HG03575 (cell line): Measurements from ENCODE around the gene CFAP46.

Experiments used
- ATAC-seq: cut with Tn5 transposase; IDR thresholded peaks from one replicate; pipeline ENCODE4 v1.9.1; 2021; ENCODE audit not compliant: unreplicated experiment, insufficient number of reproducible peaks, low FRiP score; ENCODE audit errors: extremely low read depth

Gene CFAP46

DNA sequence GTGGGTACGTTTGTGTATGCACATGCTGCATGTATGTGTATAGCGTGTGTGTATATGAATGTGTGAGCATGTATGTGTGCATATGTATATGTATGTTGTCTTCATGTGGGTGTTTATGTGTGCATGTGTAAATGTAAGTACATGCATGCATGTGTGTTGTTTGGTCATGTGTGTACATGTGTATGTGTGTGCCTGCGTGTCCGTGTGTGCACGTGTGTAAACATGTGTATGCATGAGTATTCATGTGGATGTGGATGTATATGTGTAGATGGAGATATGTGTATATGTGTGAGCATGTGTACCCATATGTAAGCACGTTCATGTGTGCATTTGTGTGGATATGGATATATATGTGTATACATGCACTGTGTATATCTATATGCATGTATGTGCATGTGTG lies 5.5 kb upstream of the CFAP46 start:
- no peak for ATAC-seq

DNA sequence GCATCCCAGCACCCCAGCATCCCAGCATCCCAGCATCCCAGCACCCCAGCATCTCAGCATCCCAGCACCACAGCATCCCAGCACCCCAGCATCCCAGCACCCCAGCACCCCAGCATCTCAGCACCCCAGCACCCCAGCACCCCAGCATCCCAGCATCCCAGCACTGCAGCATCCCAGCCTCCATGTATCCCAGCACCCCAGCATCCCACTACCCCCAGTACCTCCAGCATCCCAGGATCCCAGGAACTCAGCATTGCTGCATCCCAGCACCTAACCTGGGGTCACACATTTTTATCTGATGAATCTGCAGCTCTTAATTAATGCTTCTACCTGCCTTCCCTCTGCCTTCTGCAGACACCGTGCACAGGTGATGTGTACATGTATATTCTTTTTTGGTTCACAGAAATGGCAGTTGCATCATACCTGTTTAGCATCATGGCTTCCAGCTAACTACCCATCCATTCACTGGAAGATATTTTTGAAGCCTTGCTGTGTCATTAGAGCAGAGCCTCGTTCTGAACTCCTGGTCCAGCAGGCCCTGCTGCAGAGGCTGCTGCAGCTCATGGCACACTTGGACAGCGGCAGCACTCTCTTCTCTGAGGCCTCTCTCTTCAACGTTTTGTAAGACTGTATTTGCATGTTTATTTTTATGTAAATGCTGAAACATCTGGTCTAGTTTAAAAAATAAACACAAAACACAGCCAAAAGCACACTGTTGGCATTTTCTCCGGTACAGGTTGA lies 4.6 kb upstream of the CFAP46 start:
- no peak for ATAC-seq

DNA sequence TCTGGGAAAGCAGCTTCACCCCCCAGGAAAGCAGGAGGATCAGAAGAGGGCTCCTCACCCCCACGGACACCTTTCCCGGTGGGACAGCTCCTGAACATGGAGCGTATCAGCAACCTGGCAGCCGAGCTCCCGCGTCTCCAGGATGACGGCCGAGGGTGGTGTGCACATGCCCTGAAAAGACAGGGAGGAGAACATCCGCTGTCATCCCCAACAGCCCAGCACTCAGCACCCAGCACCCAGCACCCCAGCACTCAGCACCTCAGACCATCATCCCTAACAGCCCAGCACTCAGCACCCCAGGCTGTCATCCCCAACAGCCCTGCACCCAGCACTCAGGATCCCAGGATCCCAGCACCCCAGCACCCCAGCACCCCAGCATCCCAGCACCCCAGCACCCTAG lies 3.9 kb upstream of the CFAP46 start:
- no peak for ATAC-seq

- no peak for ATAC-seq
Measured at GRCh38 chr10:132945894-132946255, 3.5 kb upstream of the CFAP46 start.

DNA sequence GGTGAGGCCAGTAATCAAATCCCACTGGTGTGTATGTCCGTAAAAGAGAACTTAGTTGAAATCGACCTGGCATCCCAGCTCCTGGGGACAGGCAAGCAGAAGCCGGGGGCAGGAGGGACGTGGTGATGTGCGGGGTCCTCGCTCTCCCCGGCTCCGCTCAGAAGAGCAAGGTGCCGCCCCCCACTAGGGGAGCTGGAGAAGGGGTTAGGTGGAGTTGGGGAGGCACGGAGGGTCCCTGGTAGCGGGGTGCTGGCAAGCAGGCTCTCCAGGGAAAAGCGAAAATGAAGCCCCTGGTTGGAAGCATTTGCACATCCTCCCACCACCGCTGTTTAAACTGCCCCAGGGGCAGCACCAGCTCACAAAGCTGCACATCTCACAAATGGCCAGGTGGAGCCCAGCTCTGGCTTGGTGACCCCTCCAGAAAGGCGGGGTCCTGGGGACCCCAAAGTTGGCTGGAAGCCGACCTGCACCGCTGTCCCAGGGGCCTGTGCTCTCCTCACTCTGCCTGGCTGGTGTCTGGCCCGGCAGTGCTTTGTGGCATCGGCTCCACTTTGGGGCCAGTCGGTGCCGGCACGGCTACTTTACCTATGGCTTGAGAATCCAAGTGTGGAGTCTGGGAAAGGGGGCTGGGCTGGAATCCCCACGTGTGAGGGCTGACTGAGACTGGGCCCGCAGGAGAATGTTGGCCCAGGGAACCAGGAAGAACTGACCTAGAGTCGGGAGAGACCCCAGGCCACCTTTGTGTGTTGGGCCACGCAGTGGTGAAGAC lies 2.9 kb upstream of the CFAP46 start:
- ATAC-seq: no peak

DNA sequence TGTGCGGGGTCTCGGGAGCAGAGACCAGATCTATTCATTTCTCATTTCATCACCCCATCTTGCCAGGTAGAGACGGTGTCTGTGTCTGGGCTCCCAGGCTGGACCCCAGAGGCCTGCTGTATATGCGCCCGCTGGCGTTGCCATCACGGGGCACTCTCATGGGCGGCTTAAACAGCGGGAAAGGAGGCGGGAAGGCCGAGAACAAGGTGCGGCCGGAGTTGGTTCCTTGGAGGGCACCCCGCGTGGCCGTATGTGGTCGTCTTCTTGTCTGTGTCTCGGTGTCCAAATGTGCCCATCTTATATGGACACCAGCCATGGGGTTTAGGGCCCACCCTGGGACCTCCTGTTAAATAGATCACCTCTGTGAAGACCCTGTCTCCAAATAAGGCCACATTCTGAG lies 2.1 kb upstream of the CFAP46 start:
- ATAC-seq: no peak

DNA sequence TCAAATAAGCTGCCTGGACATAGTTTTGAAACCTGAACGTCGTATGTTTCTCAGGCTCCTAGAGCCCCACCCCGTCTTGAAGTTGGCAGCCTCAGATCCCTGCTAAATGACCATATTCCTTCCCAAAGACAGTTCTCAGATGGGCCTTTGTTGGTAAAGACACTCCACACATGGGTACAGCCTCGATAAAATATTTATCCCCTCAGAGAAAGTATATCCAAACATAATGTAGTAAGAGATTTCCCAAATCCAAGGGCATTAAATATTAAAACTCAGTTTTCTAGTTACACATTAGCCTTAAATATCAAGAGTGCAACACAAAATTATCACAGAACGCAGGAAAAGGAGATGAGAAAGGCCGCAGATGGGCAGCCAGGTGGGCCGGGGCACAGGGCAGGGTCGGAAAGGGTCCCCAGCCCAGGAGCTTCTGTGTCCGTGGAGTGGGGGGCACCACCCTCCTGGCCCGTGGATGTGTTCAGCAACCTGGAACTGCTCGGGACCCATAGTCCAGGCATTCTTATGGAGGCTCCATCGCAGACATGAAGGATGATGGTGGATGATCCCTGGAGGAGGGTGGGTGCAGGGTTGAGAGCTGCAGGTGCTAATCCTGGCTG lies 1.5 kb upstream of the CFAP46 start:
- no peak for ATAC-seq

DNA sequence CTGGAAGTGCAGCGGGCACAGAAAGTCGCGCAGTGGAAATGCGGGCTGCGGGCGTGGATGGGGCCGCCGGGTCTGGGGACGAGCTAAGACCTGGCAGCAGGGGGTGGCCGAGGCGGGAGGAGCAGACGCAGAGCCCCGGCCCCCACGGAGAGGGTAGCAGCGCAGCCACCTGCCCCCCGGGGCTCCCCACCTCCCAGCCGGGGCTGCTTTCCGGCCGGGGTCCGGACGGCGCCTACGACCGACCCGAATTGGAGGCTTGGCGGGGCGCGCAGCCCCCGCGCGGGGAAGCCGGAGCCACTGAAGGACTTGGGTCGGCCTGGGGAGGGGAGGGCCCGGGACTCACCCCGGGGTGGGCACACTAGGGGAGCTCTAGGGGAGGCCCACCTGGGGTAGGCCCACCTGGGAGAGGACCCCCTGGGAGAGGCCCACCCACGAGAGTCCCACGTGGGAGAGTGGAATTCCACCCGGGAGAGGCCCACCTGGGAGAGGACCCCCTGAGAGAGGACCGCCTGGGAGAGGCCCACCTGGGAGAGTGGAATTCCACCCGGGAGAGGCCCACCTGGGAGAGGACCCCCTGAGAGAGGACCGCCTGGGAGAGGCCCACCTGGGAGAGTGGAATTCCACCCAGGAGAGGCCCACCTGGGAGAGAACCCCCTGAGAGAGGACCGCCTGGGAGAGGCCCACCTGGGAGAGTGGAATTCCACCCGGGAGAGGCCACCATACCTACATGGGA lies 854 bp upstream of the CFAP46 start:
- ATAC-seq: no peak

- ATAC-seq: no peak
Measured at GRCh38 chr10:132941640-132942051, 724 bp downstream of the CFAP46 start.

- no peak for ATAC-seq
Measured at GRCh38 chr10:132940791-132941465, 1.4 kb downstream of the CFAP46 start.

GRCh38 chr10:132939957-132940790 lies 2.2 kb downstream of the CFAP46 start:
- no peak for ATAC-seq

DNA sequence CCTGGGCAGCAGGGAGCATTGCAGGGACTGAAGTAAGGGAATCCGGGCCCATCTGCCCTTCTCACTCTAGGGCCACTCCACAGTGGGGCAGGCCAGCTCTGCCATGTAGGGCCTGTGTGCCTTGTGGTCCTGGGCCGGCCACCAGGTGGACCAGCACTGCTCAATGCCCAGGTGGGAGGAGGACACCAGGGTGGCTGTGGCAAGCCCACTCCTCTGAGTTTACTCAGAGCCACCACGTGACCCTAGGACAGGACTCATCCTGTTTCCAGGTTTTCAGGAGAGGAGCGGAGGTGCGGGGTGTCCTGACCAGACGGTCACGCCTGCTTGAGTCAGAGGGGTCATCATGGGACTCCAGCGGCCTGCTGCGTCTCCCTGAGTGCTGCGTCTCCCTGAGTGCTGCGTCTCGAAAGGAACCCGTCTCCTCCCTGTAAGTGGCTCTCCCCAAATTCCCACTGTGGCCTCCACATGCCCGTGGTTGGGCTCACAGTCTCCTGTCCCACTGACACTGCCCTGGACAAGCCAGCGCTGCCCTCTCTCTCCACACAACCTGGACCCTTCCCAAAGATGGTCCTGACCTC lies 2.9 kb downstream of the CFAP46 start:
- no peak for ATAC-seq

GRCh38 chr10:132938472-132939339 lies 3.7 kb downstream of the CFAP46 start:
- no peak for ATAC-seq

DNA sequence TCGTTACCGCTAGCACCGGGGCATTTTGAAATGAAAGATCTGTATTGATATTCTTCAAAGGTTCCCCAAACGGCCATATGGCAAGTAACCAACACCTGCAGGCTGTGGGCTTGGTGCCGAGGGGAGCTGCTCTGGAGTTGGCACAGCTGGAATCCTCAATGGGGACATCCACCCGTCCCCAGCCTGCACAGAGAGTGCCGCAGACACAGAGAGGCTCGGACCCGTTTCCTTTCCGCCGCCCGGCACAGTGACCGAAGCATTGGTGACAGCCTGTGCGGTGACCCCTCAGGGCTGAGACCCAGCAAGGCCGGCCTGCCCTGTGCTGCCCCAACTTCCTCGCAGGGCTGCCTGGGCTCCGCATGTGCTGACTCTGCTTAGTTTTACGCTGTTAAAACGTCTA lies 4.5 kb downstream of the CFAP46 start:
- ATAC-seq: no peak

- no peak for ATAC-seq
Measured at GRCh38 chr10:132934953-132935352, 7.4 kb downstream of the CFAP46 start.

GRCh38 chr10:132933308-132934042 lies 8.9 kb downstream of the CFAP46 start:
- ATAC-seq: no peak
